GM12872 (cell line): ENCODE data around the gene COL6A2.

Source experiments
- TF ChIP-seq, protein P1 (sequence below): IDR thresholded peaks from 3 replicates; pipeline ENCODE4 v1.5.1; 2011; ENCODE audit warnings: low read depth, mild to moderate bottlenecking, low read length, moderate library complexity; ENCODE audit not compliant: insufficient read depth

Gene COL6A2

DNA sequence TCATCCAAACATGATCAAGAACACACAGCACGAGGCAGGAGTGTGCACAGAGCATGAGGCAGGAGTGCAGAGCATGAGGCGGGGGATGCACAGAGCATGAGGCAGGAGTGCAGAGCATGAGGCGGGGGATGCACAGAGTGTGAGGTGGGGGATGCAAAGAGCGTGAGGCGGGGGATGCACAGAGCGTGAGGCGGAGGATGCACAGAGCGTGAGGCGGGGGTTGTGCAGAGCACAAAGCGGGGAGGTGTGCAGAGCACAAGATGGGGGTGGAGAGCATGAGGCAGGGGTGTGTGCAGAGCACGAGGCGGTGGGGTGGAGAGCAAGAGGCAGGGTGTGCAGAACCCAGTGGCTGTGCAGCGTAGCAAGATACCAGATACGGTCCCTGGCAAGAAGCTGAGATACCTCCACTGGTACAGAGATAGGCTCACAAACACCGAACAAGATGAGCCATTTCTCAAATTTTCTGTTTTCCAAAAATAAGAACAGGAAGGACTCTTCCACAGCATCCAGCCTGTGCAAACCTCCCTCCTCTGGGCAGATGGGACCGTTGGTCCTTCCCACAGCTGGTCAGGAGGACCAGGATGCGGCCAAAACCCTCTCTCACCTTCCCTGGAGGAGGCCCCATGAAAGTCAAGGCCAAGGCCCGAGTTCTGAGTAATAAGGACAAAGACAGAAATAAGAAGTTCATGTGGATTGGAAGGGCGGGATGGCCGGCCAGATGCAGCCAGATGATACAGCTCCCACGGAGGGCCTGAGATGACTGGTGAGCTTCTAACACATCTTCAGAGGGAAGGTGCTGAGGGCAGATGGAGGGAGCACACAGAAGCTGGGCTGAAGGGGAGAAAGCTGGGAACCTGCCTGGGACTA, 74.3 kb downstream of the COL6A2 start:
- TF ChIP-seq, protein P1, sequence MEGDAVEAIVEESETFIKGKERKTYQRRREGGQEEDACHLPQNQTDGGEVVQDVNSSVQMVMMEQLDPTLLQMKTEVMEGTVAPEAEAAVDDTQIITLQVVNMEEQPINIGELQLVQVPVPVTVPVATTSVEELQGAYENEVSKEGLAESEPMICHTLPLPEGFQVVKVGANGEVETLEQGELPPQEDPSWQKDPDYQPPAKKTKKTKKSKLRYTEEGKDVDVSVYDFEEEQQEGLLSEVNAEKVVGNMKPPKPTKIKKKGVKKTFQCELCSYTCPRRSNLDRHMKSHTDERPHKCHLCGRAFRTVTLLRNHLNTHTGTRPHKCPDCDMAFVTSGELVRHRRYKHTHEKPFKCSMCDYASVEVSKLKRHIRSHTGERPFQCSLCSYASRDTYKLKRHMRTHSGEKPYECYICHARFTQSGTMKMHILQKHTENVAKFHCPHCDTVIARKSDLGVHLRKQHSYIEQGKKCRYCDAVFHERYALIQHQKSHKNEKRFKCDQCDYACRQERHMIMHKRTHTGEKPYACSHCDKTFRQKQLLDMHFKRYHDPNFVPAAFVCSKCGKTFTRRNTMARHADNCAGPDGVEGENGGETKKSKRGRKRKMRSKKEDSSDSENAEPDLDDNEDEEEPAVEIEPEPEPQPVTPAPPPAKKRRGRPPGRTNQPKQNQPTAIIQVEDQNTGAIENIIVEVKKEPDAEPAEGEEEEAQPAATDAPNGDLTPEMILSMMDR = no peak

DNA sequence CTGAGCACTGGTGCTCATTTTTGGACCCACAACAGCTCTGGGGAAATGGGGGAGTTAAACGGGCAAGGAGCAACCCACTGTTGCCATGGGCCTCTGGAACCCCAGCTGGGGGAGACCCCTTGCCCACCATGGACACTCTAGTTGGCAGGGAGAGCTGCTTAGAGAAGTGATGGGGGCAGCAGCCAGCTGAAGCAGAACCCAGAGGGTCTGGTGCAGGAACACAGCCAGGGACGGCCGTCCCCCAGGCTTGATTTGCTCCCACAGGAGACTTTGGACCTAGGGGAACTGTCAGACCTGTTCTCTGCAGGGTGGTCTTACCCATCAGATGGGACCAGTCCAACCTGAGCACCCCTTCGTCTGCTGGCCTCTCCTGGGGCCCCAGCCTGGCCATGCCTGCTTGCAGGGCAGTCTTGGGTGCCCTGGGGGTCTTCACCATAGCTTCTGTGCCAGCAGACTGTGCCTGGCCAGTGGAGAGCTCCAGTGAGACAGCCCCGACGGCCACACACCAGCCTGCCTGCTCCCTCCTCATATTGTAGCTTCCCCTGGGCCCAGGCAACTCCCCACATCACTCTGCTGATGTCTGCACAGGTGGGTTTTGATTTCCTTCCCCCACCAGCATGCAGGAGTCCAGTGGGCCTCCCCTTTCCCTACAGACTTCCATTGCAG, 75.1 kb downstream of the COL6A2 start:
- TF ChIP-seq, protein P1 = no peak

DNA sequence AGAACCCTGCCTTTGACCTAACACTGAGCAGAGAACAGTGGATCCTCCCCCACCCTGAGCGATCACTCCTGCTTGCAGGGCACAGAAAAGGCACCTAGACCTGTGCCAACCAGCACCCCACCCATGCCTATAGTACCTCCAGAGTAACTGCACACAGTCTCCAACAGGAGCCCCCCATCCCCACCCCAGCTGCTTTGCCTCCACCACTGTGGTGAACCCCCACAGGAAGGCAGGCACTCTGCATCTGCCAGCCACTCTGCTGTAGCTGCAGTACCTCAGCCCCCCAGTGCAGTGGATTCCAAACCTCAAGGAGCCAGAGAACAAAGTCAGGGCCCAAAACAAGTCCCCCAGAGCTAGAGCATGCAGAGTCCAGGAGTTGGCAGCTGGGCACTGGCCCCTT, 75.7 kb downstream of the COL6A2 start:
- TF ChIP-seq, protein P1 = no peak

DNA sequence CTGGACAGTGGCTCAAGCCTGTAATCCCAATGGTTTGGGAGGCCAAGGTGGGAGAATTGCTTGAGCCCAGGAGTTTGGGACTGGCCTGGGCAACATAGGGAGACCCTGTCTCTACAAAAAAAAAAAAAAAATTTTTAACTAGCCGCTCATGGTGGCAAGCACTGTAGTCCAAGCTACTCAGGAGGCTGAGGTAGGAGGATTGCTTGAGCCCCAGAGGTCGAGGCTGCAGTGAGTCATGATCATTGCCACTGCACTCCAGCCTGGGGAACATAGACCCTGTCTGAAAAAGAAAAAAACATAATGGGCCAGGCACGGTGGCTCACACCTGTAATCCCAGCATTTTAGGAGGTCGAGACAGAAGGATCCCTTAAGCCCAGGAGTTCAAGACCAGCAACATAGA, 81.0 kb downstream of the COL6A2 start:
- TF ChIP-seq, protein P1 = no peak
